ENCODE measurements around the gene TAF11L11.
"Not testable (repeated sequence)": the region's sequence is repeated elsewhere in the genome, so short reads cannot be mapped to it uniquely, and the experiment has no call there.

DNA sequence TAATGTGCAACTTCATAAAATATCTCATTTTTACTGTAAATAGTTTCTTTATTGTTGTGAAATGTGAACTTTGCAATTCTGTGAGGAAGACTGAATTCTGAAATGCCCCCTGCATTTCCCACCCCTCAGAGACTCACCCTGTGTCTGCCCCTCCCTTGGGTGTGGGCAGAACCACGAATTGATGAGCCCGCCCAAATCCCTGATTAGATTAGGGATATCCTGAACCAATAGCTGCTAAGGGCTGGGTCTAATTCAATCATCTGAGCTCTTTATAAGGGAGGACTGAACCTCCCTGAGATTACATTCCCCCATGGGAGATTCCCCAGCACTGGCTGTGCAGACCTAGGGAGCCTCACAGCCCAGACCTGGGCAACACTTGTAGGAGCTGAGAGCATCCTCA is 6.1 kb downstream of the TAF11L11 start, which contains the start of gene TAF11L12:
- TF ChIP-seq POLR2A (IDR thresholded peaks at IDR 0.05; ENCODE audit: extremely low read depth, insufficient read length); MYC (IDR thresholded peaks at IDR 0.05; ENCODE audit: low read depth, low read length): not testable (repeated sequence)
- TF ChIP-seq, protein P1, sequence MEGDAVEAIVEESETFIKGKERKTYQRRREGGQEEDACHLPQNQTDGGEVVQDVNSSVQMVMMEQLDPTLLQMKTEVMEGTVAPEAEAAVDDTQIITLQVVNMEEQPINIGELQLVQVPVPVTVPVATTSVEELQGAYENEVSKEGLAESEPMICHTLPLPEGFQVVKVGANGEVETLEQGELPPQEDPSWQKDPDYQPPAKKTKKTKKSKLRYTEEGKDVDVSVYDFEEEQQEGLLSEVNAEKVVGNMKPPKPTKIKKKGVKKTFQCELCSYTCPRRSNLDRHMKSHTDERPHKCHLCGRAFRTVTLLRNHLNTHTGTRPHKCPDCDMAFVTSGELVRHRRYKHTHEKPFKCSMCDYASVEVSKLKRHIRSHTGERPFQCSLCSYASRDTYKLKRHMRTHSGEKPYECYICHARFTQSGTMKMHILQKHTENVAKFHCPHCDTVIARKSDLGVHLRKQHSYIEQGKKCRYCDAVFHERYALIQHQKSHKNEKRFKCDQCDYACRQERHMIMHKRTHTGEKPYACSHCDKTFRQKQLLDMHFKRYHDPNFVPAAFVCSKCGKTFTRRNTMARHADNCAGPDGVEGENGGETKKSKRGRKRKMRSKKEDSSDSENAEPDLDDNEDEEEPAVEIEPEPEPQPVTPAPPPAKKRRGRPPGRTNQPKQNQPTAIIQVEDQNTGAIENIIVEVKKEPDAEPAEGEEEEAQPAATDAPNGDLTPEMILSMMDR (IDR thresholded peaks at IDR 0.05; ENCODE audit: low read depth, low read length), result not testable (repeated sequence)

Measured in NB4 (cell line).